Measurements from ENCODE around the gene TCAP.

GRCh38 chr17:39677542-39678339, 12.6 kb downstream of the TCAP start:
- TF ChIP-seq CTCF (IDR thresholded peaks at IDR 0.05; ENCODE audit: insufficient read depth, low read depth, low read length): no peak
- no peak for TF ChIP-seq EZH2 (IDR thresholded peaks at IDR 0.05; ENCODE audit: insufficient read depth, low read length)

Measured in astrocyte (in vitro differentiated cells and primary cell).